ENCODE data around the gene CD44.

CD44 gene

GRCh38 chr11:35155677-35156076 is 16.7 kb downstream of the CD44 start:
- in situ Hi-C loops (cut with HindIII; ENCODE audit: low sequenced_read_pairs), result no loop called here

GRCh38 chr11:35157814-35158700 is 19.1 kb downstream of the CD44 start:
- in situ Hi-C loops (cut with HindIII; ENCODE audit: low sequenced_read_pairs), result no loop called here

DNA sequence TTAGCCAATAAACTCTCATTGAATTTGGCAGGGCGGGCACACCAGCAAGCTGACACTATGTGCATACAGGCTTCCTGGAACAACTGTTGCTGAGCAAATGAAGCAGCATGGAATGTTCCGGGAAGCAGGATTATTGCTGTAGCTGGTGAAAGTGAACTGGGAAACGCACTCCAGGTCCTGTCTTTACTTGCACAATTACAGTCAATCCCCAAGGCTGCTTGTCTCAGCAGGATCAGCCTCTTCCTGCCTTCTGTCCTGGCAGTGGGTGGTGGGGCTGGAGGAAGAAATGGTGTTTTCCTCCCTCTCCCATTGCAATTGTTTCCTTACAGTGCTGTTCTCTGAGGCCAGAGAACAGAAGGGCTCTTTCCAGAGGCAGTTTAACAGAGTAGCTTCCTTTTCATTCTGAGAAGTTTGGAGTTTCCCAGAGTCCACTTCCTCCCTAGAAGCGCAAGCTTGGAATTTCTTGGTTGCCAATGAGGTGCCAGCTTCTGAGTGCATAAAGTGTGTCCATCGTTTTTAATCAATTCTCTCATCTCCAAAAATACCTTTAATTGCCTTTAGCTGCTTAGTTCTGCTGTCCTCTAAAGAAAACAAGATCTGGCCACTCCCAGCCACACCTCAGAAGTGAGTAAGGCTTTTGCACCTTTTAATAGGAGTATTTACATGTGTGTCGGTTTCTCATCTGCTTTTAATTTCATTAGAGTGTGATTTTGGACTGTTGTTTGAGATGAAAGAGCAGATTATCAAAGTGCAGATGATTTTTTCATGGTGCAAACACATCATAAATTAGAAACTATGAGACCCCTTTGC is 19.9 kb downstream of the CD44 start:
- in situ Hi-C loops (cut with HindIII; ENCODE audit: low sequenced_read_pairs), result no loop called here

- in situ Hi-C loops (cut with HindIII; ENCODE audit: low sequenced_read_pairs), result no loop called here
These were observed 21.4 kb downstream of the CD44 start for GRCh38 chr11:35160246-35160824.

DNA sequence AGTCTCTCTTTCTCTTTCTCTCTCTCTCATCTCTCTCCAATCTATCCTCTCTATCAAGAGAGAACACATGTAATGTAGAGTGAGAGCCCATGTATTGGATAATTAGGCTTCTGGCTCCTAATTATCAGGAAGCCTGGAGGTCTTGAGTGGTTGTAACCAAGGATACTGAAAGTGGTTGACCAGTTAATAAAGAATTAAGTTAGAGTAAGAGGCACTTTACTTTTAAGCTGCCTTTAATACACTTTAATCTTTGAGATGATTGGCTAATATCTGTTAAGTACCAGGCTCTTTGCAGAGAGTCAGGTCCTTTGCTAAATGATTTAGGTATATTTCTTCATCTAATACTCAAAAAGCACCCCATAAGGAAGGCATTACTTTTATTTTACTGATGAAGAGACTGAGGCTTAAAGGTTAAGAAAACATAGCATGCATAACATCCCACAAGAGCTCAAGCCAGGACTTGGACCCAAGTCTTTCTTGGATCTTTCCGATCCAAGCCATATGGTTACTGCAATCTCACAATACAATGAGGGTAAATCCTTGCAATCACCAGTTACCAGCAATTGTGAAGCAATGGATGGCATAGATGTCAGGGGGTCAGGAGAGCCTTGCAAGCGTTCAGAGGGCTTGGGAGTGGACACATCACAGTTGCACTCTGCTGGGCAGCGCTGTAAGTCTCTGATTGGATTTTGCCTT is 22.1 kb downstream of the CD44 start:
- in situ Hi-C loops (cut with HindIII; ENCODE audit: low sequenced_read_pairs), result no loop called here

GRCh38 chr11:35162745-35163144 is 23.8 kb downstream of the CD44 start:
- in situ Hi-C loops (cut with HindIII; ENCODE audit: low sequenced_read_pairs), result no loop called here

- in situ Hi-C loops (cut with HindIII; ENCODE audit: low sequenced_read_pairs), result no loop called here
These were observed 24.2 kb downstream of the CD44 start for GRCh38 chr11:35163209-35163608.

DNA sequence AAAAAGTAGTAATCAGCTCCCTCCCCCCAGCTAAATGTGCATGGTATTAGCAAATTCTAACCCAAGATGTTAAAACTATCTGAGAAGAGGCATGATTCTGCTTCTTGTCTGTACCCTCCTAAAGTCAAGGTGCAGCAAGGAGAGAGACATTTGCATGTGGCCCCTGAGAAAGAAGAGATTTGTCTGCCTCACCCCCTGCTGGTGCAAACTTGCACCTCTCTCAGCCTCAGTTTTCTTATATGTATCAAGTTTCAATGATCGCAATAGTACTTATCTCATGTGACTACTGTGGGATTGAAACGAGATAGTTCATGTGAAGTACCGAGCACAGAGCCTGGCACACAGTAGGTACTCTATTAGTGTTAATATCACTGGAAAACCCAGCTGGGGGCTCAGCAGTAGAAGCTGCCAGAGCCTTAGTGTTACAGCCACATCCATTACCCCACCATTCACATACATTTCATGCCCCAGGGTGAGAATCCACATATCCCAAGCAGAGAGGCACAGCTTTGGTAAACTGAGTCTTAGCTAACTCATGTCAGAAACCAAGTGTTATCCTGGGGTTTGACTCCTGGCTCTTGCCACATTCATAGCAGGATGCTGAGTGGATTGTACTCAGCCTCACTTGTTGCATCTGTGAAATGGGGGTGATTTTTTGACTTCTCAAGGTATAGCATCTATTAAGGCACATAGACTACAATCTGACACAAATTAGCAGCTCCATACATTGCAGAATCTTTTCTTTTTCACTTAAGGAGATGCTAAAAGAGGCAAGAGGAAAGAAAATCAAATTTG is 24.9 kb downstream of the CD44 start:
- in situ Hi-C loops (cut with HindIII; ENCODE audit: low sequenced_read_pairs), result no loop called here

DNA sequence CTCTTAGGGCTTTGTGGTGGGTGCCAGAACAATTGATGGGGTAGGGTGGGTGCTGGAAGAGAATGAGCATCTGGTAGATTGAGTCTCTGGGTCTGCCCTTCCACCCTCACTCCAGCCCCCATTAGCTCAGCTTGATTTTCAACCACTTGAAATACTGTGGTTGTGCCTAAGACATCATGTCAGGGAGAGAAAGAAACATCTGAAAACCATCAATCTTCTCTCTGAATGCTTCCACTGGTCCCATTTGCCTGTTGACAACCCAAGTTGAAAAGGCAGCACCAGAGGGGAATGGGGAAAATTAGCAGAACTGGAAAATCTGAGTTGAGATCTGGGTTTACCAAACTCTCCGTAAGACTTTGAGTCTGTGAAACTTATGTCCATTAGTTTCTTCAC is 26.1 kb downstream of the CD44 start:
- in situ Hi-C loops (cut with HindIII; ENCODE audit: low sequenced_read_pairs), result no loop called here

- in situ Hi-C loops (cut with HindIII; ENCODE audit: low sequenced_read_pairs), result no loop called here
These were observed 26.7 kb downstream of the CD44 start for GRCh38 chr11:35165423-35166368.

GRCh38 chr11:35166369-35167360 is 27.7 kb downstream of the CD44 start:
- in situ Hi-C loops (cut with HindIII; ENCODE audit: low sequenced_read_pairs), result no loop called here

GRCh38 chr11:35167426-35167954 is 28.5 kb downstream of the CD44 start:
- in situ Hi-C loops (cut with HindIII; ENCODE audit: low sequenced_read_pairs), result no loop called here

GRCh38 chr11:35168671-35169070 is 29.7 kb downstream of the CD44 start:
- in situ Hi-C loops (cut with HindIII; ENCODE audit: low sequenced_read_pairs), result no loop called here

DNA sequence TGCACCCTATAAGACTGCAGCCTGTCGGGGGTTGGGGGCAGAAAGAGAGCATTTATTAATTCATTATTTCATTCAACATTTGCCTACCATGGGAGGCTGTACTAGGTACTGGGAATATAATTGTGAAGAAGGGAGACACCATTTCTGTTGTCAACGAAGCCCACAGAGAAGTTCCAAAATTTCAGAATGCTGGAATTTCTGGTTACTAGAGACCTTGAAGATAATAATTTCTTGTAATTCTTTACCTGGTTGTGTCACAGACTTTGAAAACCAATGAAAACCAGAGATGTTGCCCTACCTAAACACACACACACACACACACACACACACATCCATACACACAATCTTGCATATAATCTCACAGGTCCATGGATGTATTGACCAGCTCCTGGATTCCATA is 30.1 kb downstream of the CD44 start:
- in situ Hi-C loops (cut with HindIII; ENCODE audit: low sequenced_read_pairs), result no loop called here

- in situ Hi-C loops (cut with HindIII; ENCODE audit: low sequenced_read_pairs), result loop anchor here (5.0 kb wide), 1 partner anchor 82 kb away; no protein-coding TSS in a partner anchor
These were observed 30.8 kb downstream of the CD44 start for GRCh38 chr11:35169754-35170153.

GRCh38 chr11:35170503-35170902 is 31.5 kb downstream of the CD44 start:
- in situ Hi-C loops (cut with HindIII; ENCODE audit: low sequenced_read_pairs), result loop anchor here (5.0 kb wide), 1 partner anchor 83 kb away; no protein-coding TSS in a partner anchor

DNA sequence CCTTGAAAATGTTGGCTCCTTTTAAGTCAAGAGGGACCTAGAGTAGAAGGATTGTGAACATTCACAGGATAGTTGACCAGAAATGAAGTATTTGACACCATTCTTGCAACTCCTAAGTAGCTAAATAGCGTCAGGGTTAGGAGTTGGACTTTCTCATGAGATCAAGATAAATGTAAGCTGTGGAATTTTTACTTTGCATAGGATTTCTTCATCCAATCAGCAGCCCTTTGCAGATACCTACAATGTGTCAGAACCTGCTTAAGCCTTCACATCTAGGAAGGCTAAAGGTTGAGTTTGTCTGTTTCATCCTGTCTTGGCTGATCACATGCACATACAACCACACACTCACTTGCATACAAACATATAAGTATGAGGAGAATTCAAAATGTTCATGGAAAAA is 32.3 kb downstream of the CD44 start:
- in situ Hi-C loops (cut with HindIII; ENCODE audit: low sequenced_read_pairs), result loop anchor here (5.0 kb wide), 1 partner anchor 84 kb away; no protein-coding TSS in a partner anchor
